ENCODE data around the gene DPP7. TPM values are rescaled to one million over a fixed set of nuclear protein-coding genes. Genes with fewer than 3 reads are reported as not detected.

The DPP7 gene
- total and polyA plus RNA-seq, 2 experiments from 2014 or later: 134 to 145 TPM

DNA sequence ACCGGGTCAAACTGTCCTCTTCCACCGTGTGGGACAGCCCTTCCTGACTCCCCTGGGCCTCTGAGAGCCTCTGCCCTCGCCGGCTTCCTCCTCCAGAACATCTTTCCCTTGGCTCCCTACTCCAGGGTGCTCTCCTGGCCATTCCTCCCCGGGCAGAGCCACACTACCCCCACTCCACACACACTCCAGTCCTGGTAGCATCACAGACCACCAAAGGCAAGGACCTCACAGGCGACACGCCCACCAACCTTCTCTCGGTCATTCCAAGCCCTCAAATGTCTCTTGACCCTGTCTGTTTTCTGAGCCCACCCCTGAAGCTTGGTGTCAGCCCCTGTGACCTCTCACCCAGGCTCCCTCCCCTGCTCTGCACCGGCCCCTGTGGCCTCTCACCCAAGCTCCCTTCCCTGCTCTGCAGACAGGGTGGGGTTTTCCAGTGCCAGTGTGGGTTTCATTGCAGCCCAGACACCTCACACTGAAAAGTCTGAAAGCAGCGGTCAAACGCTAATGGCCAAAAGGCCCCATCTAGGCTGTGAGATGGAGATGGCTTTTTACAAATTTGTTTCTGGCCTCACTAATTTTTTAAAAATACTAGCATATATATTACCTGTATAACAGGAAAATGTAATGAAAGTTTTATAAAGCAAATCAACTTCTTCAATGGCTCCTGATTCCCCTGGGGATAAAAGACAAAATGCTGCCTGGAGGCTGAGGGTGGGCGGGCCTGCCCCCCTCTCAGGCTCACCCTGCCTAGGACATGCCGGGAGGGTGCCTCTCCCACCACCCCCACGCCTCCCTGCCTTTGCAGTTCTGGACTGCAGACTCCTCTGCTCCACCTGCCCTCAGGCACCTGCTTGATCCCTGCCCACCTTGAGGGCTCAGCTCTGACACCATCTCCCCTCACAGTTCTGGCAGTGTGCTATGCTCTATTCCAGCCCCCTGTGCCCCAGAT is 44.8 kb upstream of the DPP7 start:
- Histone ChIP-seq H3F3A (ENCODE audit: insufficient read depth) (no peaks in the 10 kb centered on the region), H3K9me2 (ENCODE audit: insufficient read depth) (no peaks in the 10 kb centered on the region), H3K27ac (no peak overlapping the region), H3K27me3 (replicated peaks; ENCODE audit: insufficient read depth) (peaks cover 28% of the 10 kb centered on the region), H3K4me1 (ENCODE audit: insufficient read depth) (no peaks in the 10 kb centered on the region), H3K4me2 (ENCODE audit: unreplicated experiment) (no peak overlapping the region), H3K4me3 (no peak overlapping the region), H2AFZ (no peak overlapping the region), H3K79me2 (ENCODE audit: insufficient read depth) (no peaks in the 10 kb centered on the region), H3K36me3 (ENCODE audit: low read depth) (no peaks in the 10 kb centered on the region), H3K9ac (no peak overlapping the region), H3K9me3 (ENCODE audit: low read depth) (no peaks in the 10 kb centered on the region), H4K20me1 (ENCODE audit: insufficient read depth) (no peaks in the 10 kb centered on the region)
- DNase-seq: no peak
- in situ Hi-C loops (cut with MboI): no loop called here
- TF ChIP-seq EZH2 (IDR thresholded peaks at IDR 0.05; ENCODE audit: insufficient read depth, poor library complexity, severe bottlenecking) (peak; percentile 29), EZH2phosphoT487 (IDR thresholded peaks at IDR 0.05; ENCODE audit: insufficient read depth, low read depth) (no peak)
- WGBS, 2 experiments (ENCODE audit: low coverage in 1 of 2, low lambda C conversion rate in 2 of 2, missing lambda C conversion rate in 2 of 2): 31 to 35% methylated on average over 14 of the region's 14 CpGs

DNA sequence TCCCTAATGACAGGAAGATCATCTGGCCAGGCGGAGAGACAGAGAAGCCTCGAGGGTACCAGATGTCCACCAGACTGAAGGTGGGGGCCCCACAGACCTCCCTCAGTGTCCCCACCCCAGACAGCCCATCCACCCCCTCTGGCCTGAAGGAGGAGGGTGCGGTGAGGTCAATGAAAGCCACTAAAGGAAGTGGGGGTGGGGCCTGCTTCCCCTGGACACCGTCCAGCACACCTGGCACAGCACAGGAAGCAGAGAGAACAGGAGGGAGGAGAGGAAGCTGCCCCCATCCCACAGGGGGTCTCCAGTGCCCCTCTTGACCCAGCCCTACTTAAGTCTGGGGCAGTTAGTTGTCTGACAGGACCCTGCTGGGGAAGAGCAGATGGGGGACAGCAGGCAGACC is 44.1 kb upstream of the DPP7 start:
- TF ChIP-seq EZH2phosphoT487 (IDR thresholded peaks at IDR 0.05; ENCODE audit: insufficient read depth, low read depth) (no peak), EZH2 (IDR thresholded peaks at IDR 0.05; ENCODE audit: insufficient read depth, poor library complexity, severe bottlenecking) (no peak)
- Histone ChIP-seq H3K36me3 (ENCODE audit: low read depth) (no peaks in the 10 kb centered on the region), H3K9ac (no peak overlapping the region), H3K9me2 (ENCODE audit: insufficient read depth) (no peaks in the 10 kb centered on the region), H3F3A (ENCODE audit: insufficient read depth) (no peaks in the 10 kb centered on the region), H3K4me3 (no peak overlapping the region), H3K27me3 (replicated peaks; ENCODE audit: insufficient read depth) (peaks cover 28% of the 10 kb centered on the region), H3K27ac (no peak overlapping the region), H3K9me3 (ENCODE audit: low read depth) (no peaks in the 10 kb centered on the region), H4K20me1 (ENCODE audit: insufficient read depth) (no peaks in the 10 kb centered on the region), H3K79me2 (ENCODE audit: insufficient read depth) (no peaks in the 10 kb centered on the region), H3K4me1 (ENCODE audit: insufficient read depth) (no peaks in the 10 kb centered on the region), H2AFZ (no peak overlapping the region), H3K4me2 (ENCODE audit: unreplicated experiment) (no peak overlapping the region)
- DNase-seq: no peak
- in situ Hi-C loops (cut with MboI): no loop called here
- WGBS, 2 experiments (ENCODE audit: low coverage in 1 of 2, low lambda C conversion rate in 2 of 2, missing lambda C conversion rate in 2 of 2): 0 to 17% methylated on average over 1 to 4 of the region's 4 CpGs

DNA sequence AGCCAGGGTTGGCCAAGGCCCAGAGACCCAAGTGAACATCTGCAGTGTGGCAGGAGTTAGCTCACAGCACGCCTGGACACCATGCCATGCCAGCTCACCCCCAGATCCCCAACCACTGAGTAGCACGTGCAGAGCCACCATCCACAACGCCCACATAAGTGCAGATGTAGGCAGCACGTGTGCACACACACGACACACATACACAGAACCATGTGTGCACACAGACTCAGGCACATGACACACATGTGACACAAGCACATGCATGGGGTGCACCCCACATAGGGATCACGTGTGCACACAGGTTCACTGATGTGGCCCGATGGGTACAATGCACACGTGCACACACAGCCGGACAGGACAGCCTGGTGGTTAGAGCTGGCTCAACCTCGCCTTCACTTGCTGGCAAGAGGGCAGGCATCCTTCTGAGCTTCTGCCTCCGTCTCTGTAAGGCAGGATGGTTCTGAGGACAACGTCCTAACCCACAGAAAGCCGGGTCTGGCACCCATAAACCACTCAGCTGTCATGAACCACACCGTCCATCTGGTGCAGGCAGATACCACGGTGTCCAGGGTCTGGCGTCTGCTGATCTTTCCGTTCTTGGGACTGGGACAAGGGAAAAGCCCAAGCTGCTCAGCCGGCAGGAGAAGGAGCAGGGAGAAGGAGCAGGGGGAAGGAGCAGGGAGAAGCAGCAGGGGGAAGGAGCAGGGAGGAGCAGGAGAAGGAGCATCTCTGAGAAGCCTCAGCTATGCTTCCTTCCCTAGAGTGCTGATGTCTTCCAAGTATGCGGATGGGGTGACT is 43.3 kb upstream of the DPP7 start:
- H3F3A ChIP-seq (ENCODE audit: insufficient read depth): no peaks in the 10 kb centered on the region
- no peak overlapping the region for H3K4me3 ChIP-seq
- no peaks in the 10 kb centered on the region for H3K79me2 ChIP-seq (ENCODE audit: insufficient read depth)
- no peak overlapping the region for H2AFZ ChIP-seq
- in situ Hi-C loops (cut with MboI): no loop called here
- no peaks in the 10 kb centered on the region for H3K9me2 ChIP-seq (ENCODE audit: insufficient read depth)
- peaks cover 28% of the 10 kb centered on the region for H3K27me3 ChIP-seq (replicated peaks; ENCODE audit: insufficient read depth)
- H4K20me1 ChIP-seq (ENCODE audit: insufficient read depth): no peaks in the 10 kb centered on the region
- no peaks in the 10 kb centered on the region for H3K9me3 ChIP-seq (ENCODE audit: low read depth)
- H3K4me2 ChIP-seq (ENCODE audit: unreplicated experiment): no peak overlapping the region
- H3K9ac ChIP-seq: no peak overlapping the region
- peak; percentile 64 for DNase-seq
- no peaks in the 10 kb centered on the region for H3K4me1 ChIP-seq (ENCODE audit: insufficient read depth)
- H3K36me3 ChIP-seq (ENCODE audit: low read depth): no peaks in the 10 kb centered on the region
- H3K27ac ChIP-seq: no peak overlapping the region
- 0 to 3% methylated on average over 17 to 19 of the region's 19 CpGs for WGBS, 2 experiments (ENCODE audit: low coverage in 1 of 2, low lambda C conversion rate in 2 of 2, missing lambda C conversion rate in 2 of 2)
- TF ChIP-seq EZH2 (IDR thresholded peaks at IDR 0.05; ENCODE audit: insufficient read depth, poor library complexity, severe bottlenecking) (no peak), EZH2phosphoT487 (IDR thresholded peaks at IDR 0.05; ENCODE audit: insufficient read depth, low read depth) (no peak)

DNA sequence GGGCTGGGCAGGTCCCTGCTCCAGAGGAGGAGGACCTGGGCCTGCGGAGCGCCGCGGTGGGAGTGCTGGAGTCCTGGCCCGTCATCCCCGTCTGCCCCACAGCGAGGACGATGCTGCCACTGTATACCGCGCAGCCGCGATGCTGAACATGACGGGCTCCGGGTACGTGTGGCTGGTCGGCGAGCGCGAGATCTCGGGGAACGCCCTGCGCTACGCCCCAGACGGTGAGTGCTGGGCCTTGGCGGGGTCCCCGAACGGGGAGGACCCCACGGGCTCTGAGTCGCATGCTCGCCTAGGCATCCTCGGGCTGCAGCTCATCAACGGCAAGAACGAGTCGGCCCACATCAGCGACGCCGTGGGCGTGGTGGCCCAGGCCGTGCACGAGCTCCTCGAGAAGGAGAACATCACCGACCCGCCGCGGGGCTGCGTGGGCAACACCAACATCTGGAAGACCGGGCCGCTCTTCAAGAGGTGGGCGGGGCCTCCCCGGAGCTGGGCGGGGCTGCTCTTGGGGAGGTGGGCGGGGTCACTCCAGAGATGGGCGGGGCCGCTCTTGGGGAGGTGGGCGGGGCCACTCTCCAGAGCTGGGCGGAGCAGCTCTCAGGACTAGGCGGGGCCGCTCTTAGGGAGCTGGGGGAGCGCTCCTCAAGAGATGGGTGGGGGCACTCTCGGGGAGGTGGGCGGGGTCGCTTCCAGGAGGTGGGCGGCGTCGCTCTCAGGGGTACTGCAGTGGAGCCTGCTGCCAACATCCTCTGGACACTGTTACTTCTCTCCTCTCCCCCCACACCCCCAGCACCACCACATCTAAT is 42.2 kb upstream of the DPP7 start:
- Histone ChIP-seq H3K4me1 (ENCODE audit: insufficient read depth) (no peaks in the 10 kb centered on the region), H3K36me3 (ENCODE audit: low read depth) (no peaks in the 10 kb centered on the region), H3K27ac (no peak overlapping the region), H3K9me2 (ENCODE audit: insufficient read depth) (no peaks in the 10 kb centered on the region), H3K4me2 (ENCODE audit: unreplicated experiment) (peak overlapping the region; percentile 74), H3K9ac (peak overlapping the region; percentile 47; the same call in 1 of the 2 replicates), H3K79me2 (ENCODE audit: insufficient read depth) (no peaks in the 10 kb centered on the region), H3F3A (ENCODE audit: insufficient read depth) (no peaks in the 10 kb centered on the region), H4K20me1 (ENCODE audit: insufficient read depth) (no peaks in the 10 kb centered on the region), H3K9me3 (ENCODE audit: low read depth) (no peaks in the 10 kb centered on the region), H2AFZ (peak overlapping the region; percentile 68), H3K4me3 (peak overlapping the region; percentile 51), H3K27me3 (replicated peaks; ENCODE audit: insufficient read depth) (peaks cover 19% of the 10 kb centered on the region)
- no peak for TF ChIP-seq EZH2 (IDR thresholded peaks at IDR 0.05; ENCODE audit: insufficient read depth, poor library complexity, severe bottlenecking)
- in situ Hi-C loops (cut with MboI): no loop called here
- peak; percentile 85 for DNase-seq
- 3 to 4% methylated on average over 51 to 65 of the region's 65 CpGs for WGBS, 2 experiments (ENCODE audit: low coverage in 1 of 2, low lambda C conversion rate in 2 of 2, missing lambda C conversion rate in 2 of 2)

Data from GM23248 (cell line).